Thoracic aorta (tissue), 2 donors: ENCODE results near the gene ATXN1. TPM values are rescaled to one million over a fixed set of nuclear protein-coding genes. Genes with fewer than 3 reads are reported as not detected.

ENCODE experiments used
- ATAC-seq: fragments of 150-250 bp; one replicate; pipeline ENCODE4 v1.8.0; 2017; ENCODE audit warnings: low read depth; ENCODE audit not compliant: insufficient number of reproducible peaks, low FRiP score
- DNase-seq: peaks from one replicate; pipeline ENCODE4 v3.0.0-alpha.2; 2020; ENCODE audit warnings: low spot score
- H3K27ac ChIP-seq, 2 donors: fragments of 200-600 bp; sonication (generic); 1 replicate in 1 of 2; 2 replicates in 1 of 2; pipeline ENCODE4 v1.5.1; 2016; ENCODE audit warnings: mild to moderate bottlenecking in 2 of 2, moderate library complexity in 2 of 2
- H3K27me3 ChIP-seq: fragments of 200-600 bp; sonication (generic); replicated peaks from 2 replicates; pipeline ENCODE4 v1.6.0; 2016; ENCODE audit warnings: mild to moderate bottlenecking; ENCODE audit not compliant: insufficient read depth
- H3K36me3 ChIP-seq: fragments of 200-600 bp; sonication (generic); one replicate; pipeline ENCODE4 v1.5.1; 2016
- H3K4me1 ChIP-seq, 2 donors: fragments of 200-600 bp; sonication (generic); 1 replicate in 1 of 2; 2 replicates in 1 of 2; pipeline versions ENCODE4 v1.5.1 to v1.6.0; 2016; ENCODE audit warnings: low read depth in 2 of 2, mild to moderate bottlenecking in 1 of 2; ENCODE audit not compliant: control insufficient read depth in 1 of 2
- H3K4me3 ChIP-seq: fragments of 200-600 bp; sonication (generic); 2 replicates; pipeline ENCODE4 v1.5.1; 2016; ENCODE audit warnings: mild to moderate bottlenecking
- H3K9me3 ChIP-seq: fragments of 200-600 bp; sonication (generic); 2 replicates; pipeline ENCODE4 v1.5.1; 2016
- total RNA-seq, 2 donors: library from RNA; depleted of rRNA; stranded (reverse); fragments of >200 nt; gene quantifications; one replicate each; pipeline versions ENCODE4 v1.1.0 to v1.2.3, GENCODE V29; 2016
- TF ChIP-seq, protein P1 (sequence below): fragments of 200-600 bp; sonication (generic); IDR thresholded peaks from one replicate; pipeline ENCODE4 v1.5.1; 2019; ENCODE audit warnings: antibody characterized with exemption

ATXN1 gene
- total RNA-seq, 2 donors from 2014 or later = 59.8 to 62.4 TPM

GRCh38 chr6:16657768-16658167, 103.5 kb downstream of the ATXN1 start:
- Histone ChIP-seq H3K4me1 (peaks cover 4 to 14% of the 10 kb centered on the region in 2 donors), H3K27ac (no peak overlapping the region), H3K27me3 (no peaks in the 10 kb centered on the region), H3K9me3 (peaks cover 4% of the 10 kb centered on the region), H3K4me3 (no peak overlapping the region), H3K36me3 (no peaks in the 10 kb centered on the region)
- DNase-seq = no peak
- TF ChIP-seq, protein P1, sequence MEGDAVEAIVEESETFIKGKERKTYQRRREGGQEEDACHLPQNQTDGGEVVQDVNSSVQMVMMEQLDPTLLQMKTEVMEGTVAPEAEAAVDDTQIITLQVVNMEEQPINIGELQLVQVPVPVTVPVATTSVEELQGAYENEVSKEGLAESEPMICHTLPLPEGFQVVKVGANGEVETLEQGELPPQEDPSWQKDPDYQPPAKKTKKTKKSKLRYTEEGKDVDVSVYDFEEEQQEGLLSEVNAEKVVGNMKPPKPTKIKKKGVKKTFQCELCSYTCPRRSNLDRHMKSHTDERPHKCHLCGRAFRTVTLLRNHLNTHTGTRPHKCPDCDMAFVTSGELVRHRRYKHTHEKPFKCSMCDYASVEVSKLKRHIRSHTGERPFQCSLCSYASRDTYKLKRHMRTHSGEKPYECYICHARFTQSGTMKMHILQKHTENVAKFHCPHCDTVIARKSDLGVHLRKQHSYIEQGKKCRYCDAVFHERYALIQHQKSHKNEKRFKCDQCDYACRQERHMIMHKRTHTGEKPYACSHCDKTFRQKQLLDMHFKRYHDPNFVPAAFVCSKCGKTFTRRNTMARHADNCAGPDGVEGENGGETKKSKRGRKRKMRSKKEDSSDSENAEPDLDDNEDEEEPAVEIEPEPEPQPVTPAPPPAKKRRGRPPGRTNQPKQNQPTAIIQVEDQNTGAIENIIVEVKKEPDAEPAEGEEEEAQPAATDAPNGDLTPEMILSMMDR = no peak
- no peak for ATAC-seq

DNA sequence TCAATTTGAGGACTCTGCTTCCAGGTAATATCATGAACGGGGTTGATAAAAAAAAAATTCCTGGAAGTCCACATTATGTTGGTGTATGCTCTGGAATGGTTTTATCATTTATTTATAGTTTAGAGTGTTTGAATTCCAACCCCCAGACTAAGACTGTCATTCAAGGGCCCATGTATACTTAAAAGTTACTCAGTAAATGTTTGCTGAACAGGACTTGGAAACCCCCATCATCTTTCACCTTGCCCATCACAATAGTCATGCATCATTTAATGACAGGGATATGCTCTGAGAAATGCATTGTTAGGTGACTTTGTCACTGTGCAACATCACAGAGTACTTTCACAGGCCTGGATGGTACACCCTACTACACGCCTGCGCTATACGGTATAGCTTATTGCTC, 104.8 kb downstream of the ATXN1 start:
- no peaks in the 10 kb centered on the region for H3K9me3 ChIP-seq
- H3K27me3 ChIP-seq = no peaks in the 10 kb centered on the region
- H3K27ac ChIP-seq = no peak overlapping the region
- TF ChIP-seq, protein P1 = no peak
- peaks cover 4 to 14% of the 10 kb centered on the region in 2 donors for H3K4me1 ChIP-seq
- no peaks in the 10 kb centered on the region for H3K36me3 ChIP-seq
- DNase-seq (no peak), ATAC-seq (no peak)
- no peak overlapping the region for H3K4me3 ChIP-seq

DNA sequence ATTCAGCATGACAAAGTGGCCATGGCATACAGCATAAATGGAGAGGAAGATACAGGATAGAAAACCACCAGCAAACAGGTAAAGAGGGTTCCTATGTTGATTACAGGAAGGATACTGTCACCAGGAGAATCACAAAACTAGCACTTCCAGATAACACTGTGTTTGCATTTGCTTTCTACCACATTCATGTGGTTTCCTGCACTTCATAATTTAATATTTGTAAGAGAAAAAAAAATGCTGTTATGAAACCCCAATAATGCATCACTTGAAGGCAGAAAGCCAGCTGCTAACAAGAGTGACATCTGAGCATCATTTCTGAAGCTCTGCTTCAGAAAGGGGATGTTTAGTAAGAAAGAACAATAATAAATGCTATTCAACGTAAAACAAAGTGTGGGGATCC, 106.6 kb downstream of the ATXN1 start:
- ATAC-seq (no peak), DNase-seq (no peak)
- H3K27ac ChIP-seq = no peak overlapping the region
- H3K9me3 ChIP-seq = no peaks in the 10 kb centered on the region
- no peaks in the 10 kb centered on the region for H3K36me3 ChIP-seq
- no peak overlapping the region for H3K4me3 ChIP-seq
- H3K4me1 ChIP-seq = peaks cover 0 to 9% of the 10 kb centered on the region in 2 donors
- no peaks in the 10 kb centered on the region for H3K27me3 ChIP-seq
- TF ChIP-seq, protein P1 = no peak

GRCh38 chr6:16653226-16653625, 108.0 kb downstream of the ATXN1 start:
- Histone ChIP-seq H3K4me3 (no peak overlapping the region), H3K27ac (no peak overlapping the region), H3K4me1 (no peaks in the 10 kb centered on the region), H3K27me3 (no peaks in the 10 kb centered on the region), H3K36me3 (no peaks in the 10 kb centered on the region), H3K9me3 (no peaks in the 10 kb centered on the region)
- ATAC-seq (no peak), DNase-seq (no peak)
- TF ChIP-seq, protein P1 = no peak

DNA sequence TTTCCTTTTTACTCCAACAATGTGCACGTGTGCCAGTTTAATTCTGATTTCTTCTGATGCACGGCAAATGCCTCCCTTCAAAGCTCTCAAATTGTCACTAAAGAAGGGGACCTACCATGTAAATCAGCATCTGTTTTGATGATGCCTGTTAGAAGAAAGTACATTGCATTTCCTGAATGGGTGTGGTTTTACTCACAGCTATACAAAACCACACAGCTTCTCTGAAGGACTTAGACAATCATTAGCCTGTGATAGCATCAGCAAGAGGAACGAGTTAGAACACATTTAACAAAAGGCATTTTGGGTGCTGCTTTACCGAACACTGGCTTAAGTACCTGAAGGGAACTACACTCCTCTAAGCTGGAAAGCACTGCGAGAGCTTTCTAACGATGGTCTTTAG, 109.4 kb downstream of the ATXN1 start:
- TF ChIP-seq, protein P1 = no peak
- no peak for DNase-seq
- Histone ChIP-seq H3K4me3 (no peak overlapping the region), H3K27ac (no peak overlapping the region), H3K27me3 (no peaks in the 10 kb centered on the region), H3K36me3 (no peaks in the 10 kb centered on the region), H3K9me3 (no peaks in the 10 kb centered on the region), H3K4me1 (no peaks in the 10 kb centered on the region)
- ATAC-seq = no peak
